GM23248 (cell line): ENCODE measurements around the gene COBLL1.

Source experiments
- EZH2 ChIP-seq: fragments of 200-600 bp; sonication (generic); IDR thresholded peaks from 2 replicates; pipeline ENCODE4 v1.6.1; 2018; ENCODE audit warnings: antibody characterized with exemption, mild to moderate bottlenecking; ENCODE audit not compliant: insufficient read depth, poor library complexity, severe bottlenecking
- EZH2phosphoT487 ChIP-seq: fragments of 200-600 bp; sonication (generic); IDR thresholded peaks from 2 replicates; pipeline ENCODE4 v1.6.1; 2018; ENCODE audit warnings: antibody characterized with exemption, moderate library complexity, mild to moderate bottlenecking, low read depth; ENCODE audit not compliant: insufficient read depth

DNA sequence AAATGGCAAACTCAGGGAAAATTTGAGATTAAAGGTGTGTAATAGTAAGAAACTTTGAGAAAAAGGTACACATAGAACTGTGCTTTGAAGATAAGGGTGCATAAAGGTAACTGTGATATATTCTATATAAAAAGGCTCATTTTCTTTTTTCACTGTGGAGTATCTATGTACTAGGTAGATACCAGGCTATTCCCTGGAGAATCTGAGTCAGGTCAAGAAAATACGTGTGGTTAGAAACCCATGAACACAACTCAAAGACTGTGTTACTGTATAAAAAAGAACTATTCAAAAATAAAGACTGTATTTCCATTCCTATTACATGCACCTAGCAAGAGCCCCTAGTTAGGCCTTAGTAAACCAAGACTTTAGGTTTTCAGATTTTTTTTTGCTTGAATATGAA lies 120.2 kb downstream of the COBLL1 start:
- no peak for TF ChIP-seq EZH2phosphoT487
- no peak for TF ChIP-seq EZH2
